ENCODE data around the gene CCDC182.

GRCh38 chr17:57727630-57728175 is 17.4 kb downstream of the CCDC182 start:
- TF ChIP-seq TAF1 (IDR thresholded peaks at IDR 0.05; ENCODE audit: low read depth) = no peak
- no peak for TF ChIP-seq YY1 (IDR thresholded peaks at IDR 0.05; ENCODE audit: low read depth)
